Measurements from ENCODE around the gene TSR3.
"Not testable (repeated sequence)": the region's sequence is repeated elsewhere in the genome, so short reads cannot be mapped to it uniquely, and the experiment has no call there.

TSR3 gene

GRCh38 chr16:1333149-1333812 is 18.4 kb downstream of the TSR3 start, which contains the start of gene BAIAP3:
Gene BAIAP3, plus strand, starts transcription at chr16:1333645. Its CDS starts 4,905 bp downstream, at chr16:1338550.
- no peak within 1 kb of the TSS for H3K4me3 ChIP-seq (ENCODE audit: control insufficient read depth, low read depth, low read length)
- TF ChIP-seq CTCF (conservative IDR thresholded peaks at IDR 0.05; ENCODE audit: control insufficient read depth, insufficient read depth, low read depth, low read length) = no peak
- DNase-seq (ENCODE audit: low read depth) = no peak

- H3K4me3 ChIP-seq (ENCODE audit: control insufficient read depth, low read depth, low read length) = no peak overlapping the region
- DNase-seq (ENCODE audit: low read depth) = no peak
- no peak for TF ChIP-seq CTCF (conservative IDR thresholded peaks at IDR 0.05; ENCODE audit: control insufficient read depth, insufficient read depth, low read depth, low read length)
Measured at GRCh38 chr16:1332618-1333148, 19.0 kb downstream of the TSR3 start.

- no peak for TF ChIP-seq CTCF (conservative IDR thresholded peaks at IDR 0.05; ENCODE audit: control insufficient read depth, insufficient read depth, low read depth, low read length)
- DNase-seq (ENCODE audit: low read depth) = peak; percentile 28
- no peak overlapping the region for H3K4me3 ChIP-seq (ENCODE audit: control insufficient read depth, low read depth, low read length)
Measured at GRCh38 chr16:1331712-1332617, 19.7 kb downstream of the TSR3 start.

GRCh38 chr16:1330931-1331711 is 20.6 kb downstream of the TSR3 start:
- TF ChIP-seq CTCF (conservative IDR thresholded peaks at IDR 0.05; ENCODE audit: control insufficient read depth, insufficient read depth, low read depth, low read length) = no peak
- no peak overlapping the region for H3K4me3 ChIP-seq (ENCODE audit: control insufficient read depth, low read depth, low read length)
- no peak for DNase-seq (ENCODE audit: low read depth)

- H3K4me3 ChIP-seq (ENCODE audit: control insufficient read depth, low read depth, low read length) = no peak overlapping the region
- peak; percentile 56 for TF ChIP-seq CTCF (conservative IDR thresholded peaks at IDR 0.05; ENCODE audit: control insufficient read depth, insufficient read depth, low read depth, low read length)
- DNase-seq (ENCODE audit: low read depth) = no peak
Measured at GRCh38 chr16:1330260-1330914, 21.3 kb downstream of the TSR3 start.

- H3K4me3 ChIP-seq (ENCODE audit: control insufficient read depth, low read depth, low read length); DNase-seq (ENCODE audit: low read depth): not testable (repeated sequence)
Measured at GRCh38 chr16:1328961-1329360, 22.7 kb downstream of the TSR3 start.

- not testable (repeated sequence) for DNase-seq (ENCODE audit: low read depth)
Measured at GRCh38 chr16:1328136-1328535, 23.5 kb downstream of the TSR3 start.

More at GRCh38 chr16:1328136-1328535, 23.5 kb downstream of the TSR3 start:
- not testable (repeated sequence) for H3K4me3 ChIP-seq (ENCODE audit: control insufficient read depth, low read depth, low read length)
